Osteoblast (primary cell): Measurements from ENCODE around the gene CFL1. TPM values are rescaled to one million over a fixed set of nuclear protein-coding genes. Genes with fewer than 3 reads are reported as not detected.

ENCODE experiments used
- DNase-seq: peaks from one replicate; pipeline ENCODE4 v3.0.0; 2011; ENCODE audit warnings: low spot score, mixed read lengths; ENCODE audit not compliant: insufficient read length; ENCODE audit errors: missing footprints
- H2AFZ ChIP-seq: 2 replicates; pipeline ENCODE4 v1.6.0; 2011; ENCODE audit warnings: mild to moderate bottlenecking, low read length
- H3K27ac ChIP-seq: 2 replicates; pipeline ENCODE4 v1.5.1; 2011; ENCODE audit warnings: mild to moderate bottlenecking, low read depth, low read length, moderate library complexity
- H3K27me3 ChIP-seq: 2 replicates; pipeline ENCODE4 v1.6.0; 2012; ENCODE audit warnings: mild to moderate bottlenecking, control low read depth, inconsistent platforms, low read length, moderate library complexity; ENCODE audit not compliant: insufficient read depth
- H3K36me3 ChIP-seq: 2 replicates; pipeline ENCODE4 v1.5.1; 2011; ENCODE audit warnings: mild to moderate bottlenecking, low read length, control low read depth, moderate library complexity; ENCODE audit not compliant: insufficient read depth
- H3K4me1 ChIP-seq: 2 replicates; pipeline ENCODE4 v1.5.1; 2011; ENCODE audit warnings: mild to moderate bottlenecking, low read length, control low read depth, moderate library complexity; ENCODE audit not compliant: insufficient read depth
- H3K4me2 ChIP-seq: 2 replicates; pipeline ENCODE4 v1.6.0; 2011; ENCODE audit warnings: mild to moderate bottlenecking, low read length; ENCODE audit not compliant: insufficient read depth
- H3K4me3 ChIP-seq: fragments of 200-600 bp; sonication (generic); 3 replicates; pipeline ENCODE4 v1.5.1; 2012; ENCODE audit warnings: mild to moderate bottlenecking, low read length, inconsistent platforms; ENCODE audit not compliant: insufficient read depth
- H3K79me2 ChIP-seq: 2 replicates; pipeline ENCODE4 v1.6.0; 2012; ENCODE audit warnings: mild to moderate bottlenecking, low read length, control low read depth, inconsistent platforms; ENCODE audit not compliant: insufficient read depth
- H3K9me3 ChIP-seq: 2 replicates; pipeline ENCODE4 v1.5.1; 2011; ENCODE audit warnings: low read depth, low read length, control low read depth
- H4K20me1 ChIP-seq: 2 replicates; pipeline ENCODE4 v1.6.0; 2012; ENCODE audit warnings: mild to moderate bottlenecking, low read length, control low read depth; ENCODE audit not compliant: insufficient read depth
- CTCF ChIP-seq: IDR thresholded peaks from 2 replicates; pipeline ENCODE4 v1.5.1; 2011; ENCODE audit warnings: mild to moderate bottlenecking, low read depth, low read length, moderate library complexity; ENCODE audit errors: extremely low read depth
- total RNA-seq: library from RNA; depleted of rRNA; stranded (reverse); fragments of >200 nt; gene quantifications from 2 replicates; pipeline ENCODE4 v1.2.3, GENCODE V29; 2012

CFL1 gene
- total RNA-seq, 1 donor = 704 TPM

- H3K79me2 ChIP-seq = peaks cover 13% of the 10 kb centered on the region
- peak overlapping the region; percentile 44 for H3K27ac ChIP-seq
- H3K27me3 ChIP-seq = peaks cover 11% of the 10 kb centered on the region
- DNase-seq = no peak
- no peaks in the 10 kb centered on the region for H3K9me3 ChIP-seq
- TF ChIP-seq CTCF = no peak
- peak overlapping the region; percentile 39 for H3K4me2 ChIP-seq
- H3K36me3 ChIP-seq = no peaks in the 10 kb centered on the region
- no peaks in the 10 kb centered on the region for H4K20me1 ChIP-seq
- no peak overlapping the region for H2AFZ ChIP-seq
- no peak overlapping the region for H3K4me3 ChIP-seq
- H3K4me1 ChIP-seq = peaks cover 16% of the 10 kb centered on the region
Measured at GRCh38 chr11:65814131-65814985, 43.6 kb downstream of the CFL1 start.

GRCh38 chr11:65811764-65812475, 46.1 kb downstream of the CFL1 start:
- TF ChIP-seq CTCF = no peak
- Histone ChIP-seq H3K4me2 (no peak overlapping the region), H3K36me3 (no peaks in the 10 kb centered on the region), H3K4me3 (no peak overlapping the region), H2AFZ (no peak overlapping the region), H3K79me2 (peaks cover 3% of the 10 kb centered on the region), H3K4me1 (peaks cover 13% of the 10 kb centered on the region), H3K9me3 (no peaks in the 10 kb centered on the region), H4K20me1 (no peaks in the 10 kb centered on the region), H3K27ac (no peak overlapping the region), H3K27me3 (peaks cover 28% of the 10 kb centered on the region)
- no peak for DNase-seq

GRCh38 chr11:65810046-65810868, 47.7 kb downstream of the CFL1 start:
- no peaks in the 10 kb centered on the region for H3K79me2 ChIP-seq
- peaks cover 13% of the 10 kb centered on the region for H3K4me1 ChIP-seq
- H3K4me3 ChIP-seq = no peak overlapping the region
- DNase-seq = no peak
- H4K20me1 ChIP-seq = no peaks in the 10 kb centered on the region
- no peaks in the 10 kb centered on the region for H3K36me3 ChIP-seq
- no peak for TF ChIP-seq CTCF
- H3K4me2 ChIP-seq = no peak overlapping the region
- peaks cover 30% of the 10 kb centered on the region for H3K27me3 ChIP-seq
- no peaks in the 10 kb centered on the region for H3K9me3 ChIP-seq
- no peak overlapping the region for H2AFZ ChIP-seq
- H3K27ac ChIP-seq = no peak overlapping the region
